ENCODE results near the gene CRADD.
A peak's percentile ranks its signal among the peaks of the same experiment; 100 is the strongest.
"Not testable (repeated sequence)": the region's sequence is repeated elsewhere in the genome, so short reads cannot be mapped to it uniquely, and the experiment has no call there.

The CRADD gene

DNA sequence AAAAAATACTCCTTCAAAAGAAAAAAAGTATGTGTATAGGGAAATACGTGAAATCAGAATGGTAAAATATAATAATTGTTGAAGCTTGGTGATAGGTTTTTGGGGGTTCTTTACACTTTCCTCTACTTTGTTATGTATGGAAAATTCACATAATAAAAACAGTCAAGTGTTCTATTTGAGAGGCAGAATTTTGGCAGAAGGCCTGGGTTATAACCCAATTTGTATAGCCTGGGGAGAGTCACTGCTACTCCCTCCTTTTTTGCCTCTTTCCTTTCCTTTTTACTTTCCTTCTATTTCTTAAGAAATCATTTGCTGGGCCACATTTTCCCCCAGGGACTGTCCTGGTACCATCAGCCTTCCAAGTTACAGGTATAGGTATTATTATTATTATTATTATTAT is 105.7 kb downstream of the CRADD start:
- DNase-seq (ENCODE audit: low read depth in 2 of 2): no peak

DNA sequence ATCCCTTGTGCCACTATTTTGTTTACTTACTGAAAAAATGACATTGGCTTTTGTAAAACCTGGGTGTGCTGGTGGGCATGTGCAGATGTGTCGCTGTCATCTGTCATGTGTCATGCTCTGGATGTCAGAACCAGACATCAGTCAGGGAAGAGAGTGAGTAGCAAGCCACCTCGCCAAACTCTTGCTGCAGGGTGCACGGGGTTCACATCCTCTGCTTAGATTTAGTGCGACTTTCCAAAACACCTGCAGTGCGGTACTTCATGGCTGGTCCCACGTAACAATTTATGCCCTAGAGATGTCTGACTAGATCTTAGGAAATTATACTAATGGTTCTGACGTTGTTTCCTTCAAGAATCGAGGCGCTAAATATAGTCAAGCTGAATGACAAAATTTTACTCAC is 106.7 kb downstream of the CRADD start:
- peak in 1 of 2 experiments; percentile 28 for DNase-seq (ENCODE audit: low read depth in 2 of 2)

DNA sequence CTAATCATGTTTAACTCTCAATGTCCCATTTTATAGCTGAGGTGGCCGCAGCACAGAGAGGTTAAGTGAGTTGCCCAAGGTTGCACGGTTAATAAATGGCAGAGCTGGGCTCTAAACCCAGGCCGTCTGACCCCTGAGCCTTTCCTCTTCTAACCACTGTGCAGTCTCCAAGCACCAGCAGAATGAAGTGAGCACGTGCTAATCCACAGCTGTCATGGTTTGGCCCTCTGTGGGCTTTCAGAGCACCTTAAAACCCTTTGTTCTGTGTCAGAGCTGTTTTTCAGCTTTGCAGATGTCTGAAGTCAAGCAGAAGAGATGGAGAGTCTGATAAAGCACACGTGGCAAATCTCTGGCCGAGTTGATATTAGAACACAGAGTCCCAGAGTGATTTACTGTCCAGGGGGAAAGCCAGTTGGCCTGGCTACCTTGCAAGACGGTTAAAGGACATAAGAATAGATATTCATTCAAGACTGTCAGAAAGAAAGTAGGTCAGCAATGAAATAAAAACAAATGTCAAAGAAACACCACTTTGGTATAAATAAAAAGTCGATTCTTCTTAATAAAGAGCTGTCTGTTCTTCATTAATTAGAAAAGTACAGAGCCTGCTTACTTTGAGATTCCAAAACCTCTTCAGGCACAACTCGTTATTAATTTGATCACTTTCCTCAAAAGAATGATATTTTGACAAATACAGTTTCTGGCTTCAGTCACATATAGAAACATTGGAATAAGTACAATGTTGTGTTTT is 107.3 kb downstream of the CRADD start:
- DNase-seq (ENCODE audit: low read depth in 2 of 2): no peak

DNA sequence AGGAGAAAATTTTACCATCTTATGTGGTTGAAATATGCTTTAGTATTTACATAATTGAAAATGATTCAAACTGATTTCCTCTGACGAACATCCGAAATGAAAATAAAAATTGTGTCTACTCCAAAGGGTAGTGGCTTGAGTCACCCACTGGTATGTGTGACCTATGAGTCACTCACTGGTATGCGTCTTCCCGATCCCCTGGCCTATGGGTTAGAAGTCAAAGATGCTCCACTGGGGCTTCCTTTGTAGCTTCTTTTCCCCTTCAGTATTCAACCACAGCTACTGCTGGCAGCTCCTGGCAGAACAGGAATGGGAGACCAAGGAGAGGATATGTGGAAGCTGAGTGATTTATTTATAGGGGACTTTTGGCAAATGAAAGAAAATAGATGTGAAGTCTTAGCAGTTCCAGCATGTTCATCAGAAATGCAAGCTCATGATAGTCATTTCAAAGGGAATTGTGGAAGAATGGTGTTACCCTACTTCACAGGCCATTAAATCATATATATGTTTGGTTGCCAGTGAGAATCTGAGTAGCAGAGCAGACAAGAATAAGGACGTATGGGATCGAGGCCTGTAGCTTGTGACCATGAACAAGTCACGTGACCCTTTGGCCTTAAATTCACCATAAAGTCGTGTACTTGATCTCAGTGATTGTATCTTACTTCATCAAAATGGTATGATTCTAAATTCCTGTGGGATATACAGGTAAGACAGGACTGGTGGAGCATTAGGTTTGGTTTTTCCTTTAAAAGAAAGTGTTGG is 108.3 kb downstream of the CRADD start:
- DNase-seq (ENCODE audit: low read depth in 2 of 2): peak; percentile 12 to 37

DNA sequence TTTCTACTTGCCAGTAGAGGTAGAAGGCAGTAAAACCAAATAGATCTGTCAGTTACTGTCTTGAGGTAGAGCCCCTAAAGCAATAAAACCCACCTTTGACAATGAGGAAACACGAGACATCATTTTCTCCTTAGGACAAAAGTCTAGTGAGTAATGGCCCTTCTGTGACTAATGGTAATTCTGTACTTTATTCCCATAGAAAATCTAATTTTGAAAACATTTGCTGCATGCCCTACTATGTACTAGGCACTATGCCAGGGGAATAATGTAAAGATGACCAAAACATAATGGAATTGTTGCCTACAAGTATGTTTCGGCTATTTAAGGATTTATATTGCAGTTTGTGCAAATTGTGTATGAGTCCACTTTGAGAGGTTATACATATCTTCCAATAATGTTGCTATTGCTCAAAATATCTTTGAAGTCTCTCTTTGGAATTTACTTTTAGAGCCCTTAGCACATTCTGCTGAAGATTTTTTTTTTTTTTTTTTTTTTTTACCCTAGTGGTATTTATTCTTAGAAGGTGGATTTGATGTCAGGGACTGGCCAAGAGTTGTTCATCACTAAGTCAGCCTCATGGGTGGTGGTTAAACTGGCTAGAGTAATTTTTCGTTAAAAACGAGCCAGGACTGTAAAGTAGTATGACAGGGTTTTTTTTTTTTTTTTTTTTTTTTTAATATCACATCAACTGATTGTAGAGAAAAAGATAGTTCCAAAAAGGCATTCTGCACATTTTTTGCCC is 109.7 kb downstream of the CRADD start:
- no peak for DNase-seq (ENCODE audit: low read depth in 2 of 2)

DNA sequence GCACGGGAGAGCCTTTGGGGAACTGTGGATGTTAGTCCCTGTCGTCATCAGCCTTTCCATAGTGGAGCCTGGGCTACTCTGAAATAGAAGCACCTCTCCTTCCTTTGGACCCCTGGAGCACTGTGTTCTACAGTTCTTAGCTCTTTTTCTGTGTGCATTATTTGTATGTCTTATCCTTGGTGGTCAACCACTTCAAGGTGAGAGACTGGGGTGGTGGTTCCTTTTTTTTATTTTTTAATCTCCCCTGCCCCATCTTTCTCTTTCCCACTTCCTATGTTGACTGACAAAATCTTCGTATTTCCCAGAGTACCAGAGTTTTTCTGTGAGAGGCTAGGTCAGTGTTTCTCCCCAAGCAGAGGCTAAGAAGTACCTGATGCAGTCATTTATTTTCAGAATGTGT is 111.7 kb downstream of the CRADD start:
- no peak for DNase-seq (ENCODE audit: low read depth in 2 of 2)

DNA sequence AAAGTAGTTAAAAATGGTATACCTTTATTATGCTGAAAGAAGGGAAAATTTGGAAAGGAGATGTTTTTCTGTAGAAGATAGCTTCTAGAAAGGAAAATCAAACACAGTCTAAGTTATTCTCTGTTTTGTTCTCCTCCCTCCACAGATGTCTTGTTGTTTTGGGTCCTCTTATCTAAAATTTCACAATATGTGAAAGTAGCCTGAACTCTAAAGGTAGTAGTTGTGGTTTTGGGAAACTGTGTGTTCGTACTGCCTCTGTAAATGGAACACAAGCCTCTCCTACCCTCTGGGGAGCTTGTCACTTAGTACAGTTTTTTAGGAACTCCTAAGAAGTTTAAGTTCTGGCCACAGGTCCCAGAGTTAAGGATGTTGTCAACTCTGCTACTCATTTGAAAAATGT is 112.6 kb downstream of the CRADD start:
- no peak for DNase-seq (ENCODE audit: low read depth in 2 of 2)

DNA sequence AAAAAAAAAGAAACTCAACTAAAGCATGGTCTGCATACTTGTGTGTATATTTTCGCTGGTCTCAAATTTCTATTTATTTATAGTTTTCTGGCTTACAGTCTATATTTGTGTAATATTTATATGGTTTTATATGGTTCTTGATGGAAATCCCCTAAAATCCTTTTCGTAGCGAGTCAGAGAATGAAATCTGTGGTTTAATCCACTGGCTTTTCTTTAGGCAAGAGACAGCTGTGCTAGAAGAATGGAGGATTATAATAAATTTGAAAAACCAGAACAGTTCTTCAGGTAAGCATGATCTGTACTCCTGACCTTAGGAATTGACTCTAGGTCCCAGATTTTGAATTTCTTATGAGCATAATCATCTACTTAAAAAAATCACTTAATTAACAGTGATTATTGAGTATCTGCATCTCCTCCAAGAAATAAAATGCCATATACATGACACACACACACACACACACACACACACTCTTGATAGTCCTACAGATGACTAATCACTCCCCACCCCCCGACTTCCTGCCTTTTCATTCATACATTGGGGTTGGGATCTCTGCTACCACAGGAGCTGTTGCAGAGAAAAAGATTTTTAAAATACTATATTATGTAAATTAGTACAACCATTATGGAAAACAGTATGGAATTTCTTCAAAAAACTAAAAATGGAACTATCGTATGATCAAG is 113.4 kb downstream of the CRADD start:
- peak in 1 of 2 experiments; percentile 20 for DNase-seq (ENCODE audit: low read depth in 2 of 2)

DNA sequence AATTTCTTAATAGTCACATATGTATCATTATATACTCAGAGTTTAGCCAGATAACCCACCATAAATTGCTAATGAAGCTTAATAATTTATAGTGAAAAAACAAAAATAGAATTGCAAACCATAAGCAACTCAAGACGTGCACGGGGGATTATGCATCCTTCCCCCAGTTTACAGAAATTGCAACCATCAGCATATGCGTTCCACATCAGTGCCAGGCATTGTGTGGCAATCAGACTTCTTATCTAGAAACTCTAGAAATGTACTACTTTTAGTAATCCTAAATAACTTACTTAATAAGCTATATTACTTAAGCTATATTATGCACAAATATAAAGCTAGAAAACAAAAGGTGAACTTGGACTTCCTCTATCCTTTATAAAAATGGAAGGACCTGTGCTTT is 115.8 kb downstream of the CRADD start:
- DNase-seq (ENCODE audit: low read depth in 2 of 2): no peak

DNA sequence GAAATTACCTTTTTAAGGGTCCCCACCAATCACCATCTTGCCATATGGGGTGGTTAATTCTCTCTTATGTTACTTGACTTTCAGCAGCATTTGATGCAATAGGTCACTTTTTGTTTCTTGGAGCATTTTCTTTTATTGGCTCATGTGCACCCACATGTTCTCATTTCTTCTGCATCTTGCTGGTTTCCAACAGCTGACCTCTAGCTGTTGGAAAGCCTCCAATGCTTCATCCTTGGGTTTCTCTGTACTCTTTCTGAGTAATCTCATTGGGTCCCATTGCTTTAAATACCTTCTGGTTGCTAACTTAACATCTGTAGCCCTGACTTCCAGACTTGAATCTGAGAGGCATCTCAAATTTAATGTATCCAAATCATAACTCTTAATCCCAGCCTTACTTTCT is 116.8 kb downstream of the CRADD start:
- DNase-seq (ENCODE audit: low read depth in 2 of 2): no peak

DNA sequence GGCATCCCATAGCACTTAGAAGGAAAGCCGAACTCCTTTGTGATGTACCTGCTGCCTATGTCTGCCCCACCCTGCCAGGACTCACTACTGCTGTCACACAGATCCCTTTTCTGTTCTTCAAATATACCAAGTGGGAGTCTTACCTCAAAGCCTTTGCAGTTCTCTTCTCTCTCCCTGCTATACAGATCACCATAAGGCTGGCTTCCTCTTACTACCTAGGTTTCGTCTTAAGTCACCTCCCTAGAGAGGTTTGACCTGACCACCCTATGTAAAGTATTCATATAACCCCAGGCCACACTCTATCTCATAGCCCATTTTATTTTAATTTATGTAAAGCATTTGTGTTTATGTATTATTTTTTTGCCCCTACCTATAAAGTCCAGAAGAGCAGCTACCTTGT is 117.6 kb downstream of the CRADD start:
- no peak for DNase-seq (ENCODE audit: low read depth in 2 of 2)

DNA sequence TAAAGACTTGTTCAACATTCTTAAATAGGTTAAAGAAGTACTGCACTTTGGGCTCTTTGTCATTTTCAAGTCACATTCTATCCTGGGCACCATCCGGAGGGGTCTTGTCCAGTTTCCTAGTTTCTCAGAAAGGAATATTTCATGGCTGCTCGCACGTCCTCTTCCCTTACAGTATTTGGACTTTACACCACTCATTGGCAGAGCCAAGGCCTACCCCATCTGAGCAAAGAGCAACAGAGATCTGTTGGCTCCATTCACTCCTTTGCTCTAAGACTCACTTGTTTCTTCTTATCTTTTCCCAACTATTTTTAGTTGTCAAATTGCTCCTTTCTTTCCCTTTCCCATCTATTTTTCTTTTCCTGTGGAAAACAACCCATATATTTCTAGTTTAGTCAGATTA is 118.2 kb downstream of the CRADD start:
- DNase-seq (ENCODE audit: low read depth in 2 of 2): no peak

DNA sequence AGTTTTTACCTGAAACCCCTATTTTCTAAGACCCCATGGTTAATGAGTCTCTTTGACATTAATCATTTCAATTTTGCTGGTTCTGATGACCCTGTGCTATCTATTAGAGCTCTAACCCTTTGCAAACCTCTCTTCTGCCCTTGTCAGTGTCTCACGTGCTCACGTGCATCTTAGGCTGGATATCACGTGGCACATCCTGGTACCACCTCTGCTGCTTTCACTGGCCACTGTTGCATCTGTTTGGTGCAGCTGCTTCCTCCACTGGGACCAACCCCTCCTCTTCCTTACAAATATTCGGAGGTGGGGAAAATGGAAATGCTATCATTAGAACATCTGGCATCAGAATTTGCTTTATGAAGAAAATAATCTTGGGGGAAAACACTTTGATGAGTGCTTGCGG is 119.6 kb downstream of the CRADD start:
- DNase-seq (ENCODE audit: low read depth in 2 of 2): no peak

DNA sequence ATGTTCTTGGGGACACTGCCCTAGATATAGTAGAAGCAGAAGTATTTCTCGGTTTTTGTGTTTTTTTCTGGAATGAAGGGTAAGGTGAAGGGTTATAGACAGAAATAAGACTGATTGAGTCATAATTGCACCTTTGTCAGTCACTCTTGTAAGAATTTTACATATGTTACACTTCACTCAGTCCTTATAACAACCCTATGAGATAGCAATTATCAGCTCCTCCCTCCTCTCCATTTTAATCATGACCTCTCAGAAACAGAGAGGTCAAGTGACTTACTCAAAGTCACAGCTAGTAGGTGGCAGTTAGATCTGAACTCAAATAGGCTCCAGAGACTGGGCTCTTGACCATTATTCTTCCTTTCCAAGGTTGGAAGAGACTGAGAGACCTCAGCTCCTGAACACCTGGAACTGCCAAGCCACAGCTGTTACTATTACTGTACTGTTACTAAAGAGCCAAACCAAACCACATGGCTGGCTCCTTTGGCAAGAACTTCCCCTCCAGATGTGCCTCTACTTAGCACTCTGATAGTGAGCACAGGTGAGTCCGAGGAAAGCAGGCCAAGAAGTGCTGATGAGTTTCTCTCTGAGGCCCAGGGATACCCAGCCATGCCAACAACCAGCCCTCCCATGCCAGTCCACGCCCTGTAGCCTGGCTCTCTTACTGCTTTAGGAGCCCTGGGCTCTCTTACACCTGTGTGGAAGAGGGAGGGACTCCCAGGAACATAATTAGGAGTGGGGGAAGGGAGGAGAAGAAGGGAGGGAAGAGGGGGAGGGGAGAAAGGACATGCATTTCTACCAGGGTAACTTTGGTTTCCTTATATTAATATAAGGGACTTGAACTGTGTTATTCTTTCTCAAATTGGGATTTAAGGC is 121.3 kb downstream of the CRADD start:
- no peak for DNase-seq (ENCODE audit: low read depth in 2 of 2)

DNA sequence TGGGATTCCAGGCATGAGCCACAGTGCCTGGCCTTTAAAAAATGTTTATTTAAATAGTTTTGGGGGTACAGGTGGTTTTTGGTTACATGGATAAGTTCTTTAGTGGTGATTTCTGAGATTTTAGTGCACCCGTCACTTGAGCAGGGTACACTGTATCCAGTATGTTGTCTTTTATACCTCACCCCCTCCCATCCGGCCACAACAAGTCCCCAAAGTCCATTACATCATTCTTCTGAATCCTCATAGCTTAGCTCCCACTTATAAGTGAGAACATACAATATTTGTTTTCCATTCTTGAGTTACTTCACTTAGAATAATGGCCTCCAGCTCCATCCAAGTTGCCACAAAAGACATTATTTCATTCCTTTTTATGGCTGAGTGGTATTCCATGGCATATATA is 124.5 kb downstream of the CRADD start:
- DNase-seq (ENCODE audit: low read depth in 2 of 2): not testable (repeated sequence)

DNA sequence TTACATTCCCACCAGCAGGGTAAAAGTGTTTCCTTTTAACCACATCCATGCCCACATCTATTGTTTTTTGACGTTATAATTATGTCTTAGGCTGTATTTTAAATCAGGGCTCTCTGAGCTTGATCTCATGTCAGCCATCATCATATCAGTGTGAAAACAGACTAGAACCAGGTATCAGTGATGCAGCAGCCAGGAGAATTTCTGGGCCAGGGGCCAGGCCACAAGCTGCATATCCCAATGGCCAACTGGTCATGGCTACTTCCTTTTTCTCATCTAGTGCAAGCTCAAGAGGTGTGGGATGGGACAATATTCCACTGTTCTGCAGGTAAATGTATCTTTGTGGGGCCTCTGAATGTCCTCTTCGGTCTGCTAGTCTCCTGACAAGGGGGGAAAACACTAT is 125.1 kb downstream of the CRADD start:
- no peak for DNase-seq (ENCODE audit: low read depth in 2 of 2)

DNA sequence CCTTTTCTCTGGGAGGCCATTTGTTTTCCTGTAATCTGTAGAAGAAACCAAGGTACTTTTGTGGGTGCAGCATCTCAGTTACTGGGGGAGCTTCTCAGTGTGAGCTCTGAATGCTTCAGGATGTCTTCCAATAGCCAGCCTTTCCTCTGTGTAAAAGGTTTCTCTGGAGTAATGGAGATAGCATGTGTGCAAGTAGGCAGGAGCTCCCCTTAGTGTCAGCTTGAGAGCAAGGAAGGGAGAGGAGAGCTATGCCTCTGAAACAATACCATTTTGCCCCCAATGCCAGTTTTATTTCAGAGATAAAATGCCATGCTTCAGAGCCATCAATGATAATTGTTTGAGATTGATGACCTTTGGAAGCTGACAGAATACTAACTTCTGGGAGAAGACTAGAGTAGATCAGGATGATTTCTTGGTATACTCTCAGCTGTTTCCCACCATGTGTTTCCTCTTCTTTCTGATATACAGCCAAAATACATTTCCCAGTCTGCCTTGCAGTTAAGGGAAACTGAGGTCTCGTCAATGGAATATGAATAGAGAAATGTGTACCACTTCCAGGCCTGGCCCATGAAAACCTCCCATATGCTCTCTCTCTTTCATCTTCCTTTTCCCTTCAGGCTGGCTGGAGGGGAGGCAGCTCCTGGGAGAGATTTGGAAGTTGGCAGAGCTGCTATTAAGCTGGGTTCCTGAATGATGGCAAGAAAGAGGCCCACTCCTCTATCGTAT is 125.7 kb downstream of the CRADD start:
- DNase-seq (ENCODE audit: low read depth in 2 of 2): no peak

DNA sequence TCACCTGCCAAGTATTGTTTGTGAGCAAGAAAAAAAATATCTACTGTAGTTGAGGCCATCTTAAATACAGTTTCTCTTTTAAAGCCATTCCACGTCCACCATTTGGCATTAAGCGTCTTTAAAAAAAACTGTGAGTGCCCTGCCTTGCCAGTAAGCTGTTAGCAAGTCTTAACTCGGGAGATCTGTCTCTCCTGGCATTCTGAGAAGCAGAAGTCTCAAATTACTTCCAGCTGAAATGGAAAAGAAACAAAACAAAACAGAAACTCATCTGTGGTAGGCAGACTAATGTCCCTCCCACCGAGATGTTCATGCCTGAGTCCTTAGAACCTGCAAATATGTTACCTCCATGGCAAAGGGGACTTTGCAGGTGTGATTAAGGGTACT is 126.2 kb downstream of the CRADD start:
- DNase-seq (ENCODE audit: low read depth in 2 of 2): no peak

DNA sequence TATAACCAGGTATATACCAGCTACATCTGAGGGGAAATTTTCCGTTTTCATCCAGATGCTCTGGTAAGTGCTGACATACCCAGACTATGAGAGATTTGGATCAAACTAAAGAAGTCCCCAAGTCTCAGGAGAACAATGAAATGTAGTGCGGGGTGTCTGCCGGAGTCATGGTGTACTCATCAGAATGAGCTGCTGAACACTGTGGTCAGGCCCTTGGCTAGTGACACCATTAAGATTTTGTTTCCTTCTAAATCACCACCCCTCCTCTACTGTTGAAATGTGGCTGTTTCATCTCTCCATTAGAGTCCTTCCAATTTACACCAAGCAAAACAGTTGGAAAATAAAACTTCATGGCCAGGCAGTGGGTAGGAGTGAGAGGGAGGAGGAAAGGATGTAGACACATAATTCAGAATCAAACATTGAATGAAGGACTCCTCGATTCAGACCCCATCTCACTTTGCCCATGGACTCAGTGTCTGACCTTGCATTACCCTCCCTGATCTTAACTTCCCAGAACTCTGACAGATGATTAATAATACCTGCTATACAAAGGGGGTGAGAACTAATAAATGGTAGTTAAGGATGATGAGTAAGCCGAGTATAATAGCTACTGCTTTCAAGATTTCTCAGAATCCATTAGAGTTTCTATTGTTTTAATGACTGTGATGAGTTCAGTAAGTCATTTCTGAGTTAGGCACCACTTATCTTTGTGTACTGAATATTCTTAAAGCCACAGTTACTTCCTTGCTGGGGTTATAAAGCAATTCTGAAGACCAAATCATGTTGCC is 127.4 kb downstream of the CRADD start:
- DNase-seq (ENCODE audit: low read depth in 2 of 2): no peak

DNA sequence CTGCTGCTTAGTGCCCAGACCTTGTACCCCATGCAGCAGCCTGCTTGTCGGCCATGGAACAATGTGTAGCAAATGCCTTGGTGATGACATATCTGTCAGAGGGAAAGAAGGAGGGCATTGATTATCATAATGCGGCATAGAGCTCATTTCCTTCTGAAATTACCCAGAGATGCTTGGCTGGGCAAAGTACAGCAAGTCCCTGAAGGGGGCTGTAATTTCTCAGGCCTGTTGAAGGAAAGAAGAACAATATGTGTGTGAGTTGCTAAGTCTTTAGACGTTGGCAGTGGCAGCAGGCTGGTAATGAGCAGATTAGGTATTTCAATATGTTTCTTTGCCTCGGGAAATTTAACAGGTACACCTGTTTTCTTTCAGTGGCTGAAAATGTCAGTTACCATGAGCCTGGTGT is 128.6 kb downstream of the CRADD start:
- no peak for DNase-seq (ENCODE audit: low read depth in 2 of 2)
